Measurements from ENCODE around the gene TDRD10.

GRCh38 chr1:154467434-154468102 lies 34.5 kb upstream of the TDRD10 start:
- no peak for TF ChIP-seq EZH2 (IDR thresholded peaks at IDR 0.05; ENCODE audit: borderline replicate concordance, low read depth, low read length, poor library complexity, severe bottlenecking)
- no peak for TF ChIP-seq CTCF (conservative IDR thresholded peaks at IDR 0.05; ENCODE audit: low read depth, low read length)

All from A673 (cell line).